T-helper 2 cell (primary cell): ENCODE measurements around the gene GIPC3.
A peak's percentile ranks its signal among the peaks of the same experiment; 100 is the strongest.
"Not testable (repeated sequence)": the region's sequence is repeated elsewhere in the genome, so short reads cannot be mapped to it uniquely, and the experiment has no call there.

Experiments used
- DNase-seq, 5 experiments: peaks; one replicate each; pipeline versions ENCODE4 v3.0.0 to v3.0.0-alpha.2; 2012 to 2022

Gene GIPC3

GRCh38 chr19:3618811-3619630 is 33.7 kb downstream of the GIPC3 start:
- no peak for DNase-seq

DNA sequence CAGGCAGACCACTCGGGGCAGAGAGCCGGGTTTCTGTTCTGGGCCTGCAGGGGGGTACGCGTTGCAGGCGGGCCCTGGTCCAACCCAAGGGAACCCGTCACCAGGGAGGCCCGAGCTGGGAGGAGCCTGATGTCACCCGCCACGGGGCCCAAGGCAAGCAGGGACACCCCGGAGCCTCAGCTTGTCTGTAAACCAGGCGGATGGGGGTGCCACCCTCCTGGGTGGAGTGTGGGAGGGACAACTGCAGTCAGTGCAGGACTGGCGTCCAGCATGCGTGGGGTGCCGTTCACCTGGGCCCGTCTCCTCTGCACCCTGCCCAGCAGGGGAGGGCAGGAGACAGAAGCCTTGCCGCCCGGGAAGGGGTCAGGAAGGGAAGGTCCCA is 34.3 kb downstream of the GIPC3 start:
- no peak for DNase-seq

GRCh38 chr19:3620145-3620816 is 35.0 kb downstream of the GIPC3 start:
- no peak for DNase-seq

GRCh38 chr19:3620817-3621547 is 35.7 kb downstream of the GIPC3 start:
- DNase-seq, result no peak

- no peak for DNase-seq
These were observed 36.4 kb downstream of the GIPC3 start for GRCh38 chr19:3621689-3622088.

GRCh38 chr19:3622224-3622623 is 36.9 kb downstream of the GIPC3 start:
- DNase-seq, result no peak

DNA sequence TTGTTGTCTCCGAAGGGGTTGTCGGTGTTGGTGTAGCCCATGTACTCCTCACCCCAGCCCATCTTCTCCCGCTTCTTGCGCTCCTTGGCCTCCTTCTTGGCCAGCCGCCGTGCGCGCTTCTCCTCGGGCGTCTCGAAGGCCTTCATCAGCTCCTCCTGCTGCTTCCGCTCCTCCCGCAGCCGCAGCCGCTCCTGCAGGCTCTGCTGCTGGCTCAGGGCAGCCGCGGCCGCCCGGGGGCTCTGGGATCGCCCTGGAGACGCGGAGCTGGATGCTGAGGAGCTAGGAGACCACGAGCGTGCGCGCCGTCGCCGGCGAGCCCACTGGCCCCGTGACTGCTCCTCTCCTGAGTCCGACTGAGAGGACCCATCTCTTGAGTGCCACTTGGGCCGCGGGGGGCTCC is 38.4 kb downstream of the GIPC3 start:
- DNase-seq, result no peak

GRCh38 chr19:3625996-3626472 is 40.8 kb downstream of the GIPC3 start:
- DNase-seq, result peak in 1 of 5 experiments; percentile 24

DNA sequence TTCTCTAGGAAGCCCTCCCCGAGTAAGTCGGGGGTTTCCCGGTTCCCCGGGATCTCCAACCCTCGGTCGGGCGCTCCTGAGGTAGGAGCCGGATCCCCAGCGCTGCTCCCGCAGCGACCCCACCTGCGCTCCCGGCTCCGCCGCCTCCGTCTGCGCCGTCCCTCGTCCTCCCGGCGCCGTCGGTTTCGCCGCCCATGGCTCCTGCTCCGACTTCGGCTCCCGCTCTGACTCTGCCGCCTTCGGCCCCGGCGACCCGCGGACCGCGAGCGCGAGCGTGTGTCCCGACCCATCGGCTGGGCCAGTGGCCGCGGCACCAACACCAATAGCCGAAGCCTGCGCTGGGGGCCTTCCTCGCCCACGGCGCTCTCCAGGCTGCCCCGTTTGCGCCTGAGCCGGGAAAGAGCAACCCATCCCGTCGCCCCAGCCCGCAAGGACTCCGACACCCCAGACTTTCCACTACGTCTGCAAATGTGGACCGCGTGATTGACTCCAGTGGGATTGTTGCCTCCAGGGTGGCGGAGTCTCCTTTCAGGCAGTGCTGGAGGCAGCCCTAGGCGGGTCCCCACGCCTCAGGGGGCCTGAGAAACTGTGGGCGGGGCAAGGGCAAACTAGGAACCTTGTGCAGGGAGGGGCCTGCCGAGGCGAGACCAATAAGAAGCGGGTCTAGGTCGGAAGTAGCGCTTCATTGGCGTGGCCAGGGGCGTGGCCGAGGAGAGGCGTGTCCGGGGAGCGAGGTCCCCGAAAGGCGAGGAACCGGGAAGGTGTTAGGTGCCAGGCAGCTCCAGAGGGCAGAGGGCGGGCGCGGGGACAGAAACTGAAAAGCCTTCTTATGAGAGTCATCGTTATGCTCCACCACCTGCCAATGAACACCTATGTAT is 41.4 kb downstream of the GIPC3 start, which contains the start of gene CACTIN:
TSS of gene CACTIN (minus strand) at position 318 of the 878 bp plus-strand sequence. CDS start at position 290, 28 bp downstream.
- DNase-seq, result peak; percentile 97 to 98 (median 98)

DNA sequence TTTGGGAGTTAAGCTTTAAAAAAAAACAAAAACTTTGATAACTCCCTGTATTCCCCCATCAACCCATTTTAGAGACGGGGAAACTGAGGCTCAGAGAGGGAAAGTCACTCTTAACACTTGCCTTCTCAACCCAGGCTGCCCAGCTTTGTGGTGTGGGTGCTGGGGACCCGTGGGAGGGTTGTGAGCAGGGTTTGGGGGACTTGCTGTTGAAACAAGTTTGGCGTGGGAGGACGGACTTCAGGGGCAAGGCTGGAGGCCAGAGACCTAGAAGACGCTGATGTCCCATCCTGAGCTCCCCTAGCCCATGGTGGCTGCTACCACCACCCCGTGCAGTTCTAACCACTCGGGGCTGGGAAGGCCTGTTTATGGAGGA is 42.1 kb downstream of the GIPC3 start:
- no peak for DNase-seq

DNA sequence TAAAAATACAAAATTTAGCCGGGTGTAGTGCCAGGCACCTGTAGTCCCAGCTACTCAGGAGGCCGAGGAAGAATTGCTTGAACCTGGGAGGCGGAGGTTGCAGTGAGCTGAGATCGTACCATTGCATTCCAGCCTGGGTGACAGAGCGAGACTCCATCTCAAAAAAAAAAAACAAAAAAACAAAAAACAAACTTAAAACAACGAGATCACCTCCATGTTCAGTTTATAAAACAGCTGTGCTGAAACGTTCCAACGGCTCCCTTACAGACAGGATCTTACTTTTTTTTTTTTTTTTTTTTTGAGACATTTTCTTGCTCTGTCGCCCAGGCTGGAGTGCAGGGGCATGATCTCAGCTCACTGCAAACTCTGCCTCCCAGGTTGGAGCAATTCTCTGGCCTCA is 43.5 kb downstream of the GIPC3 start:
- not testable (repeated sequence) for DNase-seq

DNA sequence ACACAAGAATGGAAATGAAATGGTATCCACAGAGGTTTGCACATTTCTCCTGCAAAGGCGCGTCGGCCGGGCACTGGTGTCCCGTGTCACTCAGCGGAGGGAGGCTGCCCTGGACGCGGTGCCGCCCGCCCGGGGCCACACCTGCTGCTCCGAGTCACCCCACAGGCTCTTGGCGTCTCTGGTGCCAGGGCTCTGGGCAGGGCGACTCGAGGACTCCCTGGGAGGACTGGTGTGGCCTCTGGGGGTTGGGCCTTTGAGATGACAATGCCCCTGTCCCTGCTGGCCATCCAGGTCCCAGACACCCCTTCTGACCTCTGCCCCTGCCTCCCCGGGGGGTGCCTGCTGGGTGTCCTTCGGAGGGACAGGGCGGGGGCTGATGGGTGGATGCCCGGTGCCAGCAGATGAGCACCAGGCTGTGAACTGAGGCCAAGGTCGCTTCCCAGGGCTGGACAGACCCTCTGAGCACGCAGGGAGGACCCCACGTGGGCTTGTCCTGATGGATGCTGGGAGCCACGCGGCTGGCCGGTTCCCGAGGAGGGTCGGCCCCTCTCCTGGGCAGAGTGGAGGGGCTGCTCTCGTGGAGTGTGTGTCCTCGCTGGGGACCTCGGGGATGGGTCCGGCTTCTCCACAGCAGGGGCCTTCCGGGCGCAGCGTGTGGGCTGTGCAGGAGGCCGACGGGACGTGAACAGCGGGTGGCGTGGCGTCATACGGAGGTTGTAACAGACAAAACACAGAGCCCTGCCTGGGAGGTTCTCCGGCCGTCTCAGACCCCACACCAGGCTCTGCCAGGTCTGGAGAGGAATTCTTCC is 46.0 kb downstream of the GIPC3 start:
- no peak for DNase-seq

DNA sequence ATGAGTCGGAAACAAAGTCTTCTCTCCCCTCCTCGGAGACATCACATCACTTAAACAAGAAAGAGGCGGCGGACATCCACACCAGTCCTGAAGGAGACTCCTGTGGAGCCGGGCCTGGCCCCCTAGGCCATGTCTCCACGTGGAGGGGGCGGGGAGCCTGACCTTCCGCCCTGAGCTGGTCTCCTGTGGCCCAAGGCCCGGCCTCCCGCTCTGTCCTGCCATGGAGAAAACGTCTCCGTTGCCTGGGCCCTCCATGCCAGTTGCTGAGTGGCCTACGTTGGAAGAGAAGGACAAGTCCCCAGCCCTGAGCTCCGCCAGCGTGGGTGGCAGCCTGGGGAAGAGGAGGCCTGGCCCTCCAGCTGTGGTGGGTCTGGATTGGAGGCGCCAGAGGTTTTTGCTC is 46.8 kb downstream of the GIPC3 start:
- no peak for DNase-seq

DNA sequence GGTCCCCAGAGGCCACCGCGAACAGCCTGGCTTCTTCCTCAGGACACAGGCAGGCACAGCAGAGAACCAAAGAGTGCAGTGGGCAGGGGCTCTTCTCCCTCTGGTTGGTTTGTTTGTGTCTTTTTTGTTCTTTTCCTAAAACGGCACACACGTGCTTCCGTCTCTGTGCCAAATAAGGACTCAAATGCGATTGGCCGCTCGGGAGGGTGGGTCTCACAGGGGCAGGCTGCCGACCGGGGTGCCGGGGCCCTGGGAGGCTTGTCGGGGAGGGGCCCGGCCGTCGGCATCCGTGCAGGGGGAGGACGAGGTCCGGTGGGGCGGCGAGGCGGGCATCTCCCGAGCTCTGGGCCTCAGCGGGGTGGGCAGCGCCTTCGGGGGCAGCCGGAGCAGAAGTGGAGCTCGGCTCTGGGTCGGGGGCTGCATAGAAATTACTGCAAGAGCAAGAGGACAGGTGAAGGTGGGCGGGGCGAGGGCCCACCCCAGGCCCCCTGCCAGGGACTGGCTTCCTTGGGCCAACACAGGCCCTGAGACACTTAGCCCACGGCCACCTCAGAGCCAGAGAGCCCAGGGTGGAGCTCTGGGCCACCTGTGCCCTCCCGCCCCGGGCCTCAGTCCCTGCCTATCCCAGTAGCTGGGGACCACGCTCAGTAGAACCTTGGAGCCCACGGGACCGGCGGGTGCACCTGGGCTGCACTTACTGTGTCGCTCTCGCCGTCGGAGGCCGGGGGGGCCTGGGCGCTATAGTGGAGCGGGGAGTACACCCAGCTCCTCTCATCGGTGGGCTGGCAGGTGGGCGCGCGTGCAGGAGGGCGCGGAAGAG is 47.7 kb downstream of the GIPC3 start:
- DNase-seq, result no peak

GRCh38 chr19:3633559-3633988 is 48.3 kb downstream of the GIPC3 start:
- DNase-seq, result no peak

DNA sequence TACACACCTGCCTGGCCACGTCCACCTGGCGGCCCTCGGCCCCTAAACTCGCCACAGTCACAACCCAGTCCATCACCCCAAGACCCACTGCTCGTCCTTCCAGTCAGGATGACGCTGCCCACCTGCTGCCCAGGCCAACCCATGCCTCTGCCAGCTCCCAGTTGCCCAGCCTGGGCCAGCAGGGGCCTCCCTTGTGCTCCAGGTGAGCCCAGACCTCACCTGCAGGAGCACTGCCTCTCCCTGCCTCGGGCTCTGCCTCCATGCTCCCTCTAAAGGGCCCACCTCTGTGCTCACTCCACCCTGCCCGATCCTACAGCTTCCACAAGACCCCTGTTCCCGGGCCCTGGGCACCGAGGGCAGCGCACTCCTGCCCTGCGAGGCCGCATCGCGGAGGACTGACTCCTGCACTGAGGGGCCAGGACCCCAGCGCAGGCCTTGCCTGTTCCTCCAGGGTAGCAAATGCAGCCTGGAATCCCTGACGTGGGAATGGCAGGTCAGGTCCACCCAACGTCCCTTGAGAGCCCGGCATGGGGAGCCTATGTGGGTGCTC is 49.3 kb downstream of the GIPC3 start:
- DNase-seq, result no peak

DNA sequence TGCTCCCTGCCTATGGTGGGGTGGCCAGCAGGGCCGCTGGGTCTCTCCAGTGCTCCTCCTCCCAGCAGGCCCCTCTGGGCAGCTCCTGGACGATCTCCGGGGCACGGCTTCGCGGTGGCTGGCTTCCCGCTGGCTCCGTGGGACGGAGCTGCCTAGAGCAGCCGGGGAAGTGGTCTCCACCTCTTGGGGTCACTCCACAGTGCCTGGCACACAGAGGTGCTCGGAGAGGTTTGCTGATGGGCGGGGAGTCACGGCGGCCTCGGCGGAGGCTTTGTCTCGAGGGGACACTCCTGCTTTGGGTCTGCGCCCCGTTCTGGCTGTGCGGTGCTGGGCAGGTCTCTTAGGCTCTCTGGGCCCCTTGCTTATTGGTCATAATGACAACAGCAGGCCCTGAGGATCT is 51.2 kb downstream of the GIPC3 start:
- DNase-seq, result no peak

GRCh38 chr19:3636962-3637361 is 51.7 kb downstream of the GIPC3 start:
- DNase-seq, result no peak

GRCh38 chr19:3637621-3638020 is 52.3 kb downstream of the GIPC3 start:
- DNase-seq, result no peak
